ENCODE results near the gene PIGH. TPM values are rescaled to one million over a fixed set of nuclear protein-coding genes. Genes with fewer than 3 reads are reported as not detected.
A peak's percentile ranks its signal among the peaks of the same experiment; 100 is the strongest.

PIGH gene
- total RNA-seq, 1 donor from 2014 or later, result 16.0 TPM

DNA sequence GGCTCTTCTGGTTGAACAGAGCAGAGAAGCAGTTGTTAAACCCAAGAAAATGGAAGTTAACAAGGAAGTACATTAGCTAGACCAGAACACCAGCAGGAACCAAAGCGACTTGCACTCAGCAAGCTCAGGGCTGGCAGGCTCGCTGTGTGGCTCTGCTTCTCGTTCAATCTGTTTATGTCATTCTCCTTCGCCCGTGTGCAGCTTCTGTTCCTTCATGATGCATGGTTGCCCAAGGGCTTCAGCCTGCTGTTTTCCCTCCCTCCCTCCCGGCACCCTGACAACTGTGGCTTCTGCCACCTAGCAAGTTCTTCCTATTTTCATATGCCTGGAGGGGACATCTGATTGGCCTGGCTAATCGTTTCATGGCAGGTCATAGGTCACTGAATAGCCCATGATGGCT, 25.3 kb downstream of the PIGH start:
- DNase-seq, result no peak

DNA sequence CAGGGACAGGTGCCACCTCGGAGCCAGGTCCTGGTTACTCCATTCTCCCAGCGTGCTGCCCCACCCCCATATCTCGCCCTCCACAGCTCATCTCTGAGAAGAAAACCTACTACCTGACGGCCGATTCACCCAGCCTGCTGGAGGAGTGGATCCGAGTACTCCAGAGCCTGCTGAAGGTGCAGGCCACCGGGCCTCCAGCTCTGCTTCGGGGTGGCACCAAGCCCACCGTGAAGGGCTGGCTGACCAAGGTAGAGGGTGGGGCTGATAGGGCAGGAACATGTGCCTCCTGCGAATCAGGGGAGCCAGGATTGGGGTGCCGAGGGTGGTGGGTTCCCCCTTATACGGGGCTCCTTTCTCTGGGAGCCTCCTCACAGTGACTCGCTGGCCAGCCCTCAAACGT, 25.9 kb downstream of the PIGH start:
- DNase-seq, result no peak

- no peak for DNase-seq
These were observed 26.6 kb downstream of the PIGH start for GRCh38 chr14:67573228-67574010.

DNA sequence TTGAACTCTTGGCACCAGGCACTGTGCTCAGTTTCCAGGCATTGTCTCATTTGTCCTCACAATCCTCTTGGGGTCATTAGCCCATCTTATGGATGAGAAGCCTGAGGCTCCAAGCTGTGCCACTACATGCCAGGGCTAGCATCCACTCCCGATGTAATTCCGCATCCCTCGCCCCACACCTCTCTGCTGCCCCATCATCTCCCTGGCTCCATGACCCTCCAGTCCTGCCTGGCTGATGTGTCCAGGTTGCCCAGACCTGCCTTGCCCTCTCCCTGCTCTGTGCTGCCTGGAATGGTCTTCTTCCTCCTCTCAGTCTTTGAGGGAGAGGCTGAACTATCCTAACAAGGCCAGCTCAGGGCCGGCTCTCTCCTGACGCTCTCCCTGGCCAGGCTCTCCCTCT, 27.5 kb downstream of the PIGH start:
- no peak for DNase-seq

- DNase-seq, result no peak
These were observed 28.1 kb downstream of the PIGH start for GRCh38 chr14:67571991-67572323.

DNA sequence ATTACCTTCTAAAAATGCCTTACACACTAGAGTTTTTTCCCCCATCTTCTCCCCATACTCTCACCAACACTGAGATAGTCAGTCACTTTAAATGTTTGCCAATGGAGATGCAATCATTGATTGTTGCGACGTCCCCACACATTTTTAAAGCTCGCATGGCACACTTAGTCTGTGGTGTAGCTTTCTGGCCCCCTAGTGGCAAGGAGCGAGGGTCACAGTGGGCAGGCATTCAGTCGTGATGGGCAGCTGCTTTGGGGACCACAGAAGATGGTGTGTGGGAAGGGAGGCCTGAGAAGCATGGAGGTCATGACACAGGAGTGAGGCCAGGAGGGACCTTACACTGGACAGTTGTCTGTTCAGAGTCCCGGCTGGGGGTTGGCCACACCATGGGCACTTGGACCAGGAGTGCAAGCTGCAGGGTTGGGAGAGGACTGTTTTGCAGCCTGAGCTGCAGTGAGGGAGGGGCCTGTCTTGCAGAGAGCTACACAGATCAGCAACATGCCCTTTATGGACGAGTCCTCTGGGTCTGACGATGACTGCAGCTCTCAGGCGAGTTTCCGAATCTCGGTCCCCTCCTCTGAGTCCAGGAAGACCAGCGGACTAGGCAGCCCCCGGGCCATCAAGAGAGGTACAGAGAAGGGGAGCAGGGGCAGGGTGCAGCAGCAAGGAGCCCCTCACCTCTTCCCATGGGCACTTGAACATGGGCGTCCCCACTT, 28.6 kb downstream of the PIGH start:
- peak; percentile 80 for DNase-seq

DNA sequence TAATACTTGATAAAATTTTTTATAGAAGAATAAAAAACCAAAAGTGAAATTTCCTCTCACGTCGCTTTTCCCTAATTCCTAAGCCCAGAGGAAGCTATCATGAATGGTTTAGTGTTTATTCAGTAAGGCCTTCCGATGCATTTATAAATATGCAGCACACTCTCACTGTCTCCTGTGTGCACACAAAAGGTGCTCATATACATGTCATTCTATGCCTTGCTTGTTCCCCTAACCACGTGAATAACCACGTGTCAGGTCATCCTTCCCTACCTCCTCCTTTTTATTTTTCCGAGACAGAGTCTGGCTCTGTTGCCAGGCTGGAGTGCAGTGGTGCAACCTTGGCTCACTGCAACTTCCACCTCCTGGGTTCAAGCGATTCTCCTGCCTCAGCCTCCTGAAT, 29.6 kb downstream of the PIGH start:
- no peak for DNase-seq

DNA sequence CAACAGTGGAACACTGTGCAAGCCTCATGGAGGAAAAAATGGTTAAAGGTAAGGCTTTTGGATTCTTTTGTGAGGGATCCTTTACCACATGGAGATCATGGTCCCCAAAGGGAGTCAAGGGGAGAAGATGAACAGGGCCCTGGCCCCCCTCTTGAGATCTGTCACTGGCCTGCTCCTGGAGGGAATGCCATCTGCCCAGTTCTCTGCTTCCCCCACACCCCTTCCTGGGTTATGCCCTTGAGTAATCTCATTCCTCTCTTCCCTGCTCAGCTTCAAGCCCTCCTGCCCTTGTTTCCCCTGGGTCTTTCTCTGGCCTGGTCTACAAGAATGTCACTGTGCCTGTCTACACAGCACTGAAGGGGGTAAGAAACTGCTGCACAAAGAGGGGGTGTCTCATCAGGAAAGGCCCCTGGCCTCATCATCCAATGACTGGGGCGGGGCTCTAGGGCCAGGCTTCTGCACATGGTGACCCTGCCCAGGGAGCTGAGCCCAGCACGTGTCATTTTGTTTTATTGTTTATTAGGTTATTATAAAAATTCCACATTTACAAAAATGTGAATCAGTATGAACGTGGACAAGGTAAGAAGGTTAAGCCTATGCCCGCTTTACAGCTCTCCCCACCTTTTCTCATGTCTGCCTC, 30.3 kb downstream of the PIGH start:
- DNase-seq, result no peak

DNA sequence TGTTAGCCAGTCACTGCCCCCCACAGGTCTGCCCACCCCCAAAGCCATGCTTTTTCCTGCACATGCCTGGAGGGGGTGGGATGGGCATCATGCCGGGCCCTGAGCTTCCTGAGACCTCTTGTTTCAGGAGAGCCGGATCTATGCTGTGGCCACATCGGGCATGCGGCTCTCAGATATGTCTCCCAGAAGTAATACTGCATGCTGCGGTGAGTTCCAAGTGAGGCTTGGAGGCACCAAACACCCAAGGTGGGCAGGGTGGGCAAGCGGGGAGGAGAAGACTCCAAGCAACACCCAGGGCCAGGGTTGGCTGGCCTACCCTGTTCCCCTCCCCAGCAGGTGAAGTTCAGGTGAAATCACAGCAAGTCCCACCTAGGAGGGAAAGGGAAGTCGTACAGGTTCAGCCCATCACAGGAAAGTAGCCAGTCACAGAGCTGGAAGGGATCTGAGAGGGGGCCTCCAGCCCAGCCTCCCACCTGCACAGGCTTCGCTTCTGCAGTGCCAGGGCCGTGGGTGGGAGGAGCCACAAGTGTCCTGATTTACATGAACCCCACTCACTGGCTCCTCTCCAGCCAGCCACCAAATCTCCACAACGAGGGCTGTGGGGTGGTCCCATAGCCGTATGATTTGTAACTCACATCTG, 30.9 kb downstream of the PIGH start:
- DNase-seq, result no peak

DNA sequence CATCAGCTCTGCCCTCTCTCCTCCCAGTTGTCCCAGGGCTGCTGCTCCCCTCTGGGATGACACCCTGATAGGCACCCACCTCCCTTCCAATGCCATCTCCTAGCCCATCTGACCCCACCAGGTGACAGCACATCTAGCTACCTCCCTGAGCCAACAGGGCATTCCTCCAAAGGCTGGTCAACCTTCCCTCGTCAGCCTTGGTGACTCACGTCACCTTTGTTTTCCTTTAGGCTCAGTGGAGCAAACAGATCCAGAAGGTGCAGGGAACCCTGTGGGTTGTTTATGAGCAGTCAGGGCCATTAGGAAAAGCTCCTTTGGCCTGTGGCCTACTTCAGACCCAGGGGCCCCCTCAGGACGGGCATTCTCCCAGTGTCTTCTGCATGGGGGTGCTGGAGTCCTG, 32.4 kb downstream of the PIGH start:
- no peak for DNase-seq

- DNase-seq, result peak; percentile 44
These were observed 33.2 kb downstream of the PIGH start for GRCh38 chr14:67566908-67567307.

GRCh38 chr14:67564236-67564635, 35.8 kb downstream of the PIGH start:
- no peak for DNase-seq

- DNase-seq, result no peak
These were observed 37.3 kb downstream of the PIGH start for GRCh38 chr14:67562776-67563150.

DNA sequence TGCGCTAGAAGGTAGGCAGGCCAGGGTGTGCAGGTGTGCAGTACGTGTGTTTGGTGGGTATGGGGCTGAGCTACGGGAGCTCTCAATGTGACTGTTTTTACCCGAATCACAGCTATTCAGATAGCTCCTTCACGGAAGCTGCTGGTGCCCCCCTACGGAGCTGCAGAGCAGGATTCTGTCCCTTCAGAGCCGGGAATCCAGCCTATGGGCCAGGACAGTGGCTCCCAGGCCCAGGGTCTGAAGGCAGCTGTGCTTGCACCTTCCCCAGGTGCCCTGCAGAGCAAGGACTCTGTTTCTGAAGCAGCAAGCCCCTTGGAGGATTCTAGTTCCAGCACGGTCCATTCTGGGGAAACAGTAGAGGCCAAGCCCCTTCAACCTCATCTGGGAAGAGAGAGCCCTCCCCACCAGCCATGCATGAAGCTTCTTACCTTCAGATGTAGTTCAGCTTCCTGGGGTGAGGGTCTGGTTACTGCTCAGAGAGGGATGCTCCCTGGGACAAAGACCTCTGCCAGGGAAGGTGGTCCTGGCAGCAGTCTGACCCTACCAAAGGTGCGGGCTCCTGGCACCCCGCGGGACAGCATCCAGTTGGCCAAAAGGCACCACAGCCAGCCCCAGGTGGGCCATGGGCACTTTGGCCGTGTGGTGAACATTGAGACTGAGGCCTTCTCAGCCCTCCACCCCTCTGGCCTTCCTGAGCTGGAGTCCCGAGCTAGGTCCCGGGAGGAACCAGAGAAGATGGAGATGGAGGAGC, 37.9 kb downstream of the PIGH start:
- no peak for DNase-seq

DNA sequence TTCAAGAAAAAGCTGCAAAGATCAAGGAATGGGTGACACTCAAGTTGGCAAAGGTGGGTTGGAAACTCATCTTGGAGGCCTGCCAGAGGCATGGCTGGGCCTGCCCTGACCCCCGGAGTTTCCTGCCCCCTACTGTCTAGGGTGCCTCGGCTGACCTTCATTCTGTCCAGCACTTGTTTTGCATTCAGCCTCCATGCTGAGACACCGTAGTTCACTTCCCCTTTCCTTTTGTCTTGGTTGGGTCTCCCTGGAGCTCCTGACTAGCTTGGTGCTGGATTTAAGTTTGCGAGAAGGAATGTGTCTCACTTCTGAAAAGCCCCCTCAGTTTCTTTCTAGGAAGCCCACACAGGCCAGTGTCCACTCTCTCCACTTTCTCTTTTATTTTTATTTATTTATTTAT, 40.4 kb downstream of the PIGH start:
- DNase-seq, result no peak

DNA sequence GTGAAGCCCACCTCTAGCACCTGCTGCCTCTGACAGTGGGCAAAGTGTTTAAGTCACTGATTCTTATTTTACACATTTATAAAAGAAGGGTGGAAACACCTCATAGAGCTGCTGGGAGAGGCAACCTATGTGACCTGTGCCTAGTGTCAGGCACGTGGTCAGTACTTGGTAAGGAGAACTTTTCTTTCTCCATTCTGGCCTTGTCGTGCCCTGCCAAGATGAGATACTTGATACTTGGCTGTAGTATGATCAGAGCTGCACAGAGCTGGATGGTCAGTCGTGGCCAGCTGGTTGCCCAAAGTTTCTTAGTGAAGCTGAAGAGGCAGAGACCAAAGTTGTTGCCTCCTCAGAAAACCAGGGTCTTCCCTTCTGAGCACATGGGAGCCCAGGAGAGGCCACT, 42.4 kb downstream of the PIGH start:
- DNase-seq, result no peak

GRCh38 chr14:67557118-67557517, 43.0 kb downstream of the PIGH start:
- DNase-seq, result no peak

DNA sequence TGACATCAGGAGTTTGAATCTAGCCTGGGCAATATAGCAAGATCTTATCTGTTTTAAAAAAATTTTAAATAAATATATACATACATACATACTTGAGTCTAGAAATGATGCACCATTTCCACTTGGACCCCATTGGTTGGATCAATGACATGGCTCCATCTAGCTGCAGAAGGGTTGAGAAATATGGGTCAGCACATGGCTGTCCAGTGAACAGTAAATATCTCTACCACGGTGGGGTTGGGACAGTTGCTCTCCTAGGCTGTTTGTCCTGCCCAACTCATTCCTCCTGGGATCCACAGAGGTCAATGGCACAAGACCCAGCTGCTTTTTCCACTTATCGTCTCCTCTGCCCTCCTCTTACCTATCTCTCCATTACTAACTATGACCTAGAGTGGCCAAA, 43.4 kb downstream of the PIGH start:
- DNase-seq, result no peak

DNA sequence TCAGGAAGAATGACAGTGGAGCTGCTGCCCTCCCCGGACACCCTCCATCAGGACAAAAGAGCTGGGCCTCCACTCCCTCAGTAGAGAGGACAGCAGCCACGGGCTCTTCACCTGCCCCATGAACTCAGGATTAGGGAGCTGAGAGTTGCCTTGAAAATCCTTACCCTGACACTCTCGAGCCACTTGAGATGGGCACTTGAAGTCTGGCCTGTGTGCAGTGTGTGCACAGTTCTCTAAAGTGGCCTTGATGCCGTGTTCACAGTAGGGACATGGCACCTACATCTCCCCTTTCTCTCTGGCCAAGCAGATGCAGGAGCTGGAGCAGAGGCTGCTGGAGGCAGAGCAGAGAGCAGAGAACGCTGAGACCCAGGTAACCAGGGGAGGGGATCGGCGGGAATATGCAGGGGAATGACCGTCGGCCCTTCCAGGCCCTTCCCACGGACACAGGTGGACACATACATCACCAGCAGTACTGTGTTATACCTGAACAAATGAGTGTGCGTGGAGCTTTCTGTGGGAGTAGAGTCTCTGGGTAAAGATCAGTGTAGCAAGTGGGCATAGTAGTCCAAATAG, 44.5 kb downstream of the PIGH start:
- DNase-seq, result no peak

- DNase-seq, result no peak
These were observed 45.7 kb downstream of the PIGH start for GRCh38 chr14:67554341-67554740.

DNA sequence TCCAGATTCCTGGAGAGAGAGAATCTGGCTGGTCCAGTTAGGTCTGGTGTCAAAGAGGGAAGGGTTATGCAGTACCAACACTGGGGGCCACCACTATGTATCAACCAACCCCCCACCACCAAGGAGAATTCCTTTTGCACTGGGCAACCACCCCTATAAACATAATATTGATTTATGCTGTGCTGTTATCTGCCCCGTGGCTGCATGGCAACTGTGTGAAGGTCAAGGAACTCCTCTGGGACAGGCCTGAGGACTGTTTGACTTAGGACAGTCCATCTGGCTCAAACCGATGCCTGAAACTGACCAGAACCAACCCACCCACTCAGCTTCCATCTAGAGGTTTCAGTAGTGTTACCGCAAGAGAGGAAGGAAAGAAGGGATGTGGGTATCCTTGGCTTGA, 46.5 kb downstream of the PIGH start:
- no peak for DNase-seq

DNA sequence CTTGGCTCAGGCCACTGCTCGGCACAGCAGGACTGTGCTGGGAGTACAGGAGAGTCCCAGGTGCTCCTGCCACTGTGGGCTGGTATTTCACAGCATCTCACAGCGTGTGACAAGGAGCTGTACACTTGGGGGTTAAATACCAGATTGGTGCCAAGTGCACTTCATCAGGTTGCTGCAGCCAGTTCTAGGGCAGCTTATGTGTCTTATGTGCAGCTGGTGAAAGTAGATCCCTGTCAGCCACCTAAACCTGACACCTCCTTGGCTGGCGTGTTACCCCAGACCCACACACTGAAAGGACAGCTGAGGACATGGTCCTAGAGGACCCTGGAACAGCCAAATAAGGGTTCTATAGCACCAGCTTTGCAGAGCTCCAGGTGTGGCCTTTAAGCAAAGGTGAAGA, 48.1 kb downstream of the PIGH start:
- peak; percentile 64 for DNase-seq

All from tongue (tissue), 2 donors.